ENCODE results near the gene YY1.
"Not testable (repeated sequence)": the region's sequence is repeated elsewhere in the genome, so short reads cannot be mapped to it uniquely, and the experiment has no call there.

Gene YY1

GRCh38 chr14:100306101-100306997 is 67.4 kb downstream of the YY1 start, which contains the start of gene SLC25A29:
Gene SLC25A29, minus strand, starts transcription at chr14:100306444. Its CDS starts 212 bp downstream, at chr14:100306232.
- DNase-seq (ENCODE audit: low read depth, low spot score): peak; percentile 64
- peak within 1 kb of the TSS; percentile 74 for H3K4me3 ChIP-seq (ENCODE audit: low read length)

GRCh38 chr14:100306998-100307765 is 68.2 kb downstream of the YY1 start:
- DNase-seq (ENCODE audit: low read depth, low spot score): no peak
- peak overlapping the region; percentile 74 for H3K4me3 ChIP-seq (ENCODE audit: low read length)

DNA sequence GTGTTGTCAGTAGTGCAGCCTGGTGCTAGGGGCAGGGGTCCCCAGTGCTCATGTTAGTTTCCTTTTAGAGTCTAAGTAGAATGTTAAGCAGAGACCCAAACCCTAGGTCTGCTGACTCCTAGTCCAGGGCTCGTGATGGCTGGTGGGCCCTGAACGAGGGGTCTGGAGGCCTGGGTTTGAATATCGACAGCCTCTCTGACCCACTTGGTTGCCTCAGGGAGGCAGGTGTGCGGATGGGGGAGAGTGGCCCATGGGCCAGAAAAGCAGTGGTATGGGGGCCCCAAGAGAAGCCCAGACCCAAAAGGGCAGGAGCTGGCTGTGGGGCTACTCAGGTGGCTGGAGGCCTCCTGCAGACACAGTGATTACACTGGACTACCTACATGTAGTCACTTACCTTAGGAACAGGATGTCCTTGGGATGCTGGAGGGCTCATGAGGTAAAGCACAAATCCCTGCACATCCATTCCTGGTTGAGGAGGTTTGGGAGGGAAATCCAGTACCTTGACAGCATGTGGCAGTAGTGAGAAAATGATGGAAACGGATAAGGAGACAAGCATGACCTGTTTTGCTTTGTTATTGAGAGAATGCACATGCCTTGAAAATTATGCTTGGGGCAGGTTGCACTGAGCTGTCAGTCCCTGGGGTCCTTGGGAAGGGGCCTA is 69.0 kb downstream of the YY1 start:
- DNase-seq (ENCODE audit: low read depth, low spot score): no peak

DNA sequence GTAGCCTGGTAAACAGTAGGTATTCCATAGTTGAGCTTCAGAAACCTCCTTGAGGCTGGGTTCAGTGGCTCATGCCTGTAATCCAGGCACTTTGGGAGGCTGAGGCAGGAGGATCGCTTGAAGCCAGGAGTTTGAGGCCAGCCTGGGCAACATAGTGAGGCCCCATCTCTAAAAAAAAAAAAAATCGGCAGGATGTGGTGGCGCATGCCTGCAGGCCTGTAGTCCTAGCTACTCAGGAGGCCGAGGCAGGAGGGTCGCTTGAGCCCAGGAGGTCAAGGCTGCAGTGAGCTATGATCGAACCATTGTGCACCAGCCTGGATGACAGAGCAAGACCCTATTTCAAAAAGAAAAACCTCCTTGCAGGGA is 69.5 kb downstream of the YY1 start:
- DNase-seq (ENCODE audit: low read depth, low spot score); H3K4me3 ChIP-seq (ENCODE audit: low read length): not testable (repeated sequence)

More for the DNA sequence above, 69.0 kb downstream of the YY1 start:
- peak overlapping the region; percentile 74 for H3K4me3 ChIP-seq (ENCODE audit: low read length)

- DNase-seq (ENCODE audit: low read depth, low spot score): no peak
- no peak overlapping the region for H3K4me3 ChIP-seq (ENCODE audit: low read length)
Observed at GRCh38 chr14:100309028-100309737, 70.2 kb downstream of the YY1 start.

GRCh38 chr14:100312110-100312876 is 73.3 kb downstream of the YY1 start:
- not testable (repeated sequence) for H3K4me3 ChIP-seq (ENCODE audit: low read length); DNase-seq (ENCODE audit: low read depth, low spot score)

DNA sequence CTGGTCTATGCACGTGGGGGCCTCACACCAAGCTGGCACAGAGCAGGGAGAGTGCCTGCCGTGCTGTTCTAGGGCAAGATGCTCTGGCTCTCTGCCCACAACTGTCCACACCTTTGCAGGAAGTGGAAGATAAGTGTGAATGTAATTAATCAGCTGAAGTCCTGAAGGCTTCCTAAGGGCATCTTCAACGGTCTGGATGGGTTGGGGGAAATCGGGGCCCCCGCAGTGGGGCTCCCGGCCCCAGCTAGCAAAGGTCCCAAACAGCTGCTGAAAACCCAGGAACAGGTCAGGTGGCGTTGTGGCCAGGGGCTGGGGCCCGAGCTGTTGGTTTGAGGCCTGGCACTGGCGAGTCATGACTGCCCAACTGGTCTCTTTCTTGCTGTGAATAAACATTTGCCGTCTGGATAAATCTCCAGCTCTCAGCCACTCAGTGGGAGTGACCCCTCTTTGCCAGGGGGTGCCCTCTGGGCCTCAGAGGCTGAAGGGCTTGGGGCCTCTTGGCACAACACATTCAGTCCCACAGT is 74.0 kb downstream of the YY1 start:
- DNase-seq (ENCODE audit: low read depth, low spot score): no peak

GRCh38 chr14:100313464-100314230 is 74.7 kb downstream of the YY1 start:
- no peak for DNase-seq (ENCODE audit: low read depth, low spot score)
- H3K4me3 ChIP-seq (ENCODE audit: low read length): no peak overlapping the region

More for the DNA sequence above, 74.0 kb downstream of the YY1 start:
- H3K4me3 ChIP-seq (ENCODE audit: low read length): no peak overlapping the region

DNA sequence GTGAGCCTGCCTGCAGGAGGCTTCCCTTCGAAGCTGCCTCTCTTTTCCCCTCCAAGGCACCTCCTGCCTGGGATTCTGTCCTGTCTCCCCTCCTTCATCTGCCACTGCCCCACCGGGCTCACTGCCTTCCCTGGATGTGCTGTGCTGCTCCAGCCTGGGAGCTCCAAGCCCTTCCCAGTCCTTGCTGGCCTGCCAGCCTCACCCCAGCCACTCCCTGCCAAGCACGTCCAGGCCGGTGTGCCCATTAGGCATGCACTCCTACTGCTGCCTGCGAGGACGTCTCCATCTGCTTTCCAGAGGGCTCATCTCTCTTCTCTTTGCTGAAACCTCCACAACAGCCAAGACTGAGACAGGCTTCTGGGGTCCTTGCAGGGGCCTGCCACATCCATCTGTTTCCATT is 75.8 kb downstream of the YY1 start:
- H3K4me3 ChIP-seq (ENCODE audit: low read length): no peak overlapping the region

DNA sequence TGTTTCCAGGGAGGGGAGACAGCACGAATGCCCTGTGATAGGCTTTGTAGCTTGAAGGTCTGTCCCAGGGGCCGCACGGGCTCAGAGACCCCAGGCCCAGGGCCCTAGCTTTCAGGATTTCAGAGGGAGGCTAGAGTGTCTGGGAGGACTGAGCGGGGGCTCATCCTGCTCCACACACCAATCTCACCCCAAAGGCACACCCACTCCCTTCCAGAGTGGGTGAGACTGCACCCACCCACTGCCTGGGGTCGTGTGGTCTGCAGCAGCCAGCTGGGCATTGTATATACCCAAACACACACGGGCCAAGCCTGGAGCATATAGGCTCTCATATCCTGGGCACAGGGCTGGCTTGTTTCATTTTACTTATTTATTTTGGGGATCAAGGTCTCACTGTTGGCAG is 78.4 kb downstream of the YY1 start:
- DNase-seq (ENCODE audit: low read depth, low spot score): no peak

More for the DNA sequence above, 75.8 kb downstream of the YY1 start:
- DNase-seq (ENCODE audit: low read depth, low spot score): no peak

GRCh38 chr14:100317912-100318808 is 79.2 kb downstream of the YY1 start:
- H3K4me3 ChIP-seq (ENCODE audit: low read length): no peak overlapping the region
- peak; percentile 42 for DNase-seq (ENCODE audit: low read depth, low spot score)

More for the DNA sequence above, 78.4 kb downstream of the YY1 start:
- no peak overlapping the region for H3K4me3 ChIP-seq (ENCODE audit: low read length)

DNA sequence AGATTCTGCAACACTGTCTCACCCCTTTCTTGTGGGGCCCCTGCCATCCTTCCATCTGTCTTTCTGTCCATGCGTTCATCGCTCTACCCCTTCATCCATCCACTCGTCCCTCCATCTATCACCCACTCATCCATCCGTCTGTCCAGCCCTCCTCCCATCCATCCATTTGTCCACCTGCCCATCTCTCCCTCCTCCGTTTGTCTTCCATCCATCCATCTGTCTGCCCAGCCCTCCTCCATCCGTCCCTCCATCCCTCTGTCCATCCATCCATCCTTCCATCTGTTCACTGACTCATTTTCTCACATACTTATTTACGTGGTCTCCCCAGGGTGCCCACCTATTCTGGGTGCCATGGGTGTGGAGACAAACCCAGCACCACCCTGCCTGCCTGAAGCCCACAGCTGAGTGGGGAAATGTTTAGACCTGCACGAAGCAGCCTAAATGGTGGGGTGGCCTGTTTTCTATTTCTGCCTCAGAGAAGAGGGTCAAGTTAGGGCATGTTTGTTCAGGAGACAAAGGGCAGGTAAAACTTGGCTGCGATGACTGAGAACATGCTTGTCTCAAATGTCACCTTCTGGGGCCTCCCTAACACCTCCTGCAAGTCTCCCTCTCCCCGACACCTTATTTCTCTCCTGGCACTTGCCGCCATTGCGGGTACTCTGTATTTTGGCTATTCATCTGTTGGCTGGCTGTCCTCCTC is 81.4 kb downstream of the YY1 start:
- no peak overlapping the region for H3K4me3 ChIP-seq (ENCODE audit: low read length)
- no peak for DNase-seq (ENCODE audit: low read depth, low spot score)

GRCh38 chr14:100321473-100322137 is 82.7 kb downstream of the YY1 start:
- H3K4me3 ChIP-seq (ENCODE audit: low read length): no peak overlapping the region
- DNase-seq (ENCODE audit: low read depth, low spot score): no peak

DNA sequence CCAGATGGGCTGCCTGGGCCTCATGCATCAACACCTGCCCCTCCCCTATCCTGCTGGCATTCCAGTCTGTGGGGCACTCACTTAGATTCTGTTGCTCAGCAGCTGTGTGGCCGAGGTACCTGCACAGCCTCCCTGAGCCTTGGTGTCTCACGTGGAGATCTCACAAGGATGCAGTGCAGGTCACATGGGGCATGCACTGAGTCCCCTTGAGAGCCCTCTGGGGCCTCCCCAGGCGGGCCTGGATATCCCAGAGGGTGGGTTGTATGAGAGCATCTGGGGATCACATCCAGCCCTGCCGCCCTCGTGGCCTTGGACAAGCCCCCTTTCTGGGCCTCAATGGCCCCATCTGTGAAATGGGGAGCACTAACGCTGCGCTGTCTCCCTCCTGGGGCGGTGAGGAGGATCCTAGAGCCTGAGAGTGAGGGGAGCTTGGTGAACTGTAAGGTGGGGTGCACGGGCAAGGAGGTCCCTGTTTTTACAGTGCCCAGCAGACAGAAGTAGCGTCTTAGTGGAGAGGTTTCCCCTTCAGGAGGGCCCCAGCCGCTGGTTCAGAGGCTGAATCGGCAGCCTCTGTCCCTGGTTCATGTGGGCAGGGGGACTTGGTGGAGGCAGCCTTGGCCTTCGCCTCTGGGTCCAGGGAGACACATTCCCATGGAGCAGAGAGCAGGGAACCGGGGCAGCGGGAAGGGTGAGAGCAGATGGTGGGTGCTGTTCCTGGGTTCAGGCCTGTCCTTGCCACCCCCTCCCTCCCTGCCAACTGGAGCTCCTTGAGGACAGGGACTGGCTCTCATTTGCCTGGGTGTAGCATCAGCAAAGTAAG is 83.4 kb downstream of the YY1 start:
- DNase-seq (ENCODE audit: low read depth, low spot score): no peak
- H3K4me3 ChIP-seq (ENCODE audit: low read length): no peak overlapping the region

All from Jurkat, Clone E6-1 (cell line).